Endodermal cell (in vitro differentiated cells): Measurements from ENCODE around the gene MGAT4A. TPM values are rescaled to one million over a fixed set of nuclear protein-coding genes. Genes with fewer than 3 reads are reported as not detected.

Experiments
- DNase-seq: peaks from one replicate; pipeline ENCODE4 v3.0.0-alpha.2; 2017
- H3K27ac ChIP-seq: 2 replicates; pipeline ENCODE4 v1.5.1; 2013; ENCODE audit warnings: mild to moderate bottlenecking, low read depth, low read length, moderate library complexity
- H3K27me3 ChIP-seq: 2 replicates; pipeline ENCODE4 v1.6.1; 2013; ENCODE audit warnings: mild to moderate bottlenecking, low read length, moderate library complexity; ENCODE audit not compliant: insufficient read depth, control insufficient read depth, poor library complexity, severe bottlenecking
- H3K36me3 ChIP-seq: 2 replicates; pipeline ENCODE4 v1.7.0; 2013; ENCODE audit warnings: mild to moderate bottlenecking, low read length, moderate library complexity; ENCODE audit not compliant: control insufficient read depth, insufficient read depth
- H3K4me1 ChIP-seq: one replicate; pipeline ENCODE4 v1.7.0; 2013; ENCODE audit warnings: low read length; ENCODE audit not compliant: control insufficient read depth, insufficient read depth
- H3K4me3 ChIP-seq: 2 replicates; pipeline ENCODE4 v1.5.1; 2013; ENCODE audit warnings: mild to moderate bottlenecking, low read length, moderate library complexity
- H3K9ac ChIP-seq: 2 replicates; pipeline ENCODE4 v1.6.1; 2013; ENCODE audit warnings: mild to moderate bottlenecking, low read length, moderate library complexity; ENCODE audit not compliant: poor library complexity, severe bottlenecking; ENCODE audit errors: extremely low read depth
- H3K9me3 ChIP-seq: 2 replicates; pipeline ENCODE4 v1.6.1; 2013; ENCODE audit warnings: mild to moderate bottlenecking, low read length, moderate library complexity; ENCODE audit not compliant: control insufficient read depth
- H3K27ac Mint-ChIP-seq: 2 replicates; pipeline ENCODE4 v1.8.0; 2020; ENCODE audit warnings: mixed read lengths
- H3K27me3 Mint-ChIP-seq: 2 replicates; pipeline ENCODE4 v1.8.0; 2021; ENCODE audit warnings: mild to moderate bottlenecking, mixed read lengths; ENCODE audit not compliant: insufficient read depth
- H3K36me3 Mint-ChIP-seq: 2 replicates; pipeline ENCODE4 v1.8.0; 2020; ENCODE audit warnings: low read depth, mixed read lengths
- H3K4me1 Mint-ChIP-seq: 2 replicates; pipeline ENCODE4 v1.8.0; 2020; ENCODE audit warnings: mixed read lengths
- H3K4me3 Mint-ChIP-seq: 2 replicates; pipeline ENCODE4 v1.8.0; 2020; ENCODE audit warnings: mild to moderate bottlenecking, moderate library complexity, mixed read lengths
- H3K9me3 Mint-ChIP-seq: 2 replicates; pipeline ENCODE4 v1.8.0; 2020; ENCODE audit warnings: mild to moderate bottlenecking, mixed read lengths
- WGBS, 2 experiments: methylation state at CpG; one replicate each; pipeline versions ENCODE4 v1.1.5 to v1.1.7; 2013; ENCODE audit warnings: missing lambda C conversion rate in 2 of 2, mixed read lengths in 1 of 2; ENCODE audit not compliant: insufficient coverage in 1 of 2, insufficient read length in 1 of 2; 5-methylcytosine and 5-hydroxymethylcytosine counted together
- total RNA-seq, 2 donors: library from RNA; stranded (reverse); fragmentation: NEBNext Ultra II Directional in 1 of 2; extraction: Animal tissue kit (Norgen Biotek cat#: 25700) in 1 of 2; gene quantifications; 2 replicates in 1 of 2; 3 replicates in 1 of 2; pipeline ENCODE4 v1.2.1, GENCODE V29; 2021
- TF ChIP-seq, protein P1 (sequence below): fragments of 200-600 bp; sonication (generic); conservative IDR thresholded peaks from 2 replicates; pipeline ENCODE4 v1.5.0; 2021; ENCODE audit warnings: antibody characterized with exemption, mild to moderate bottlenecking

Gene MGAT4A
- total RNA-seq, 2 donors from 2014 or later, result 8.2 to 11.1 TPM

DNA sequence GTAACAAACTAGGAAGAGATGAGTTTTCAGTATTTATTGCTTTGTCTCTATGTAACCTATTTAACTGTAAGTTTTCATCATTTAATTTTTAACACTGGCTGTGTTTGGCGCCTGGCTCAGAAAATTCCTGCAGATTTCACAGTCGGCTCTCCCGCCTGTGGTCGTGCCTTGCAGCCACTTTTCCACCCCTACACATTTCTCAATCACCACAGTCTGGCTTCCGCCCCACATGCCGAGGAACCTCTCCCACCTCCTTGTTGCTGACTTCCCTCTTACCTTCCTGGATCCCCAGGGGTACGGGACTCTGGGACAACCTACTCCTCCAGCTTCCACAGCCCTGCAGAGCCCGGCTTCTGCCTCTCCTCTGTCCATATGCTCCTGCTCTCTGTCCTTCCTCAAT lies 41.6 kb upstream of the MGAT4A start:
- Mint-ChIP-seq H3K27me3 (peaks cover 32% of the 10 kb centered on the region), H3K27ac (no peak overlapping the region), H3K9me3 (no peaks in the 10 kb centered on the region), H3K36me3 (no peaks in the 10 kb centered on the region), H3K4me1 (peaks cover 4% of the 10 kb centered on the region), H3K4me3 (no peak overlapping the region)
- Histone ChIP-seq H3K4me3 (no peak overlapping the region), H3K9me3 (no peaks in the 10 kb centered on the region), H3K36me3 (no peaks in the 10 kb centered on the region), H3K27ac (no peak overlapping the region), H3K27me3 (peaks cover 48% of the 10 kb centered on the region), H3K9ac (no peak overlapping the region), H3K4me1 (no peaks in the 10 kb centered on the region)
- no peak for DNase-seq
- TF ChIP-seq, protein P1, sequence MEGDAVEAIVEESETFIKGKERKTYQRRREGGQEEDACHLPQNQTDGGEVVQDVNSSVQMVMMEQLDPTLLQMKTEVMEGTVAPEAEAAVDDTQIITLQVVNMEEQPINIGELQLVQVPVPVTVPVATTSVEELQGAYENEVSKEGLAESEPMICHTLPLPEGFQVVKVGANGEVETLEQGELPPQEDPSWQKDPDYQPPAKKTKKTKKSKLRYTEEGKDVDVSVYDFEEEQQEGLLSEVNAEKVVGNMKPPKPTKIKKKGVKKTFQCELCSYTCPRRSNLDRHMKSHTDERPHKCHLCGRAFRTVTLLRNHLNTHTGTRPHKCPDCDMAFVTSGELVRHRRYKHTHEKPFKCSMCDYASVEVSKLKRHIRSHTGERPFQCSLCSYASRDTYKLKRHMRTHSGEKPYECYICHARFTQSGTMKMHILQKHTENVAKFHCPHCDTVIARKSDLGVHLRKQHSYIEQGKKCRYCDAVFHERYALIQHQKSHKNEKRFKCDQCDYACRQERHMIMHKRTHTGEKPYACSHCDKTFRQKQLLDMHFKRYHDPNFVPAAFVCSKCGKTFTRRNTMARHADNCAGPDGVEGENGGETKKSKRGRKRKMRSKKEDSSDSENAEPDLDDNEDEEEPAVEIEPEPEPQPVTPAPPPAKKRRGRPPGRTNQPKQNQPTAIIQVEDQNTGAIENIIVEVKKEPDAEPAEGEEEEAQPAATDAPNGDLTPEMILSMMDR, result no peak
- 91 to 97% methylated on average over 5 to 8 of the region's 8 CpGs for WGBS, 2 experiments

DNA sequence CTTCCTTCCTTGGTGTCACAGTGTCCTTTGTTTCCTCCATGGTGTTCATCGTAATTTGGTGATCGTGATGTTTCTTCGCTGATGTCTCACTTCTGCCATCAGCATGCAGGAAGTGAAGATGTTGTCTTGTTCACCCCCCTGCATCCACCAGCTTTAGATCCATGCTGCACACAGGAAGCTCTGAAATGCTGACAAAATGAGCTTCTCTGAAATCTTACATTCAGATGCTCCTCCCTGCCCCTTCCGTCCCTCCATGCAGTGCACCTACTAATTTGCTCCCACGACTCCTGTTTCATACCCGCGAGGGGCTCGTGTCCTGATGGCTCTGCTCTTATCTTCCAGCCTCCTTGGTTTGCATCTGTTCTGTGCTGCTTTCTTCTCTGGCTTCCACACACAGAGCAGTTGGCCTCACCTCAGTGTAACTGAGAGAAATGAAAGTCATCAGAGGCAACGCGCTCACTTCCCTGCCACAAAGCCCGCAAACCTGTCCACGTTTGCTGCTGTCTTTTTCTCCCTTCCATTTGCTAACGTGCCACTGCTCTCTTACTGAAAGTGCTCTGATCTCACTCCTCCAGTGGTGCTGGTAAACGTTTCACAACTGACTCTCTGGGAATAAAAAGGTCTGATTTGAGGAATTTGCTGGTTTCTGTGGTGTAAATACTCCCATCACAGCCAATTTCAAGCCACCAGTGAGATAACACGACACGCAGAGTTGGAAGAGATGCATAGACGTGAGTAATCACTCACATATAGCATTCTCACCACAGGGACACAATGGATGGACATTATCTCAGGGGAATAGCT lies 41.0 kb upstream of the MGAT4A start:
- TF ChIP-seq, protein P1, result no peak
- H3K9ac ChIP-seq, result no peak overlapping the region
- Mint-ChIP-seq H3K4me3 (no peak overlapping the region), H3K27ac (no peak overlapping the region), H3K4me1 (peaks cover 4% of the 10 kb centered on the region), H3K27me3 (peaks cover 35% of the 10 kb centered on the region), H3K36me3 (no peaks in the 10 kb centered on the region), H3K9me3 (no peaks in the 10 kb centered on the region)
- H3K4me1 ChIP-seq, result no peaks in the 10 kb centered on the region
- peaks cover 54% of the 10 kb centered on the region for H3K27me3 ChIP-seq
- DNase-seq, result no peak
- no peak overlapping the region for H3K27ac ChIP-seq
- 88 to 91% methylated on average over 12 to 17 of the region's 17 CpGs for WGBS, 2 experiments
- H3K36me3 ChIP-seq, result no peaks in the 10 kb centered on the region
- H3K4me3 ChIP-seq, result no peak overlapping the region
- no peaks in the 10 kb centered on the region for H3K9me3 ChIP-seq

DNA sequence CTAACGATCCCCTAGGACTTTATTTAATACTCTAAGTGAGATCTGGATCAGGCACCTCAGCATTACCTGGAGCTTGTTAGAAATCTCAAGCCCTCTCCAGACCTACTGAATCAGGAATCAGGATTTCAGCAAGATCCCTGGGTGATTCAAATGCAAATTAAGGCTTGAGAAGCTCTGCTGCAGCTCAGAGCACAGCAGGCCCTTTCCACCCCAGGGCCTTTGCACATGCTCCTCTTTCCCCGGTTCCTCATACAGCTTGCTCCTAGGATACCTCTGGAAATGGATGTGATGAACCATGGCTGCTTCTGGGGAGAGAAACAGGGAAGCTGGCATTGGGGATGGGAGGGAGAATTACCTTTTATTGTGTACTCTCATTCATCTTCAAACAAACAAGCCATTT lies 40.3 kb upstream of the MGAT4A start:
- H3K27me3 Mint-ChIP-seq, result peaks cover 36% of the 10 kb centered on the region
- no peaks in the 10 kb centered on the region for H3K9me3 ChIP-seq
- H3K27me3 ChIP-seq, result peaks cover 58% of the 10 kb centered on the region
- H3K27ac Mint-ChIP-seq, result no peak overlapping the region
- peaks cover 4% of the 10 kb centered on the region for H3K4me1 Mint-ChIP-seq
- no peaks in the 10 kb centered on the region for H3K4me1 ChIP-seq
- H3K36me3 ChIP-seq, result no peaks in the 10 kb centered on the region
- WGBS, 2 experiments, result 93 to 100% methylated on average over 1 to 2 of the region's 2 CpGs
- DNase-seq, result no peak
- no peaks in the 10 kb centered on the region for H3K9me3 Mint-ChIP-seq
- no peak overlapping the region for H3K4me3 ChIP-seq
- no peaks in the 10 kb centered on the region for H3K36me3 Mint-ChIP-seq
- no peak overlapping the region for H3K27ac ChIP-seq
- TF ChIP-seq, protein P1, result no peak
- no peak overlapping the region for H3K9ac ChIP-seq
- H3K4me3 Mint-ChIP-seq, result no peak overlapping the region
